MCF 10A (cell line): ENCODE measurements around the gene MED15. TPM values are rescaled to one million over a fixed set of nuclear protein-coding genes. Genes with fewer than 3 reads are reported as not detected.

Source experiments
- BruUV-seq: library from RNA; stranded (reverse); fragments of 400-500 nt; replicated peaks from 2 replicates; lab custom pipeline; 2021; lab: Mats Ljungman, UMichigan
- CTCF ChIA-PET: fragments of 300-600 bp; sonication (Branson Sonifier 250); formaldehyde crosslinking; extraction: SDS; loops from one replicate; lab custom pipeline; 2021; ENCODE audit warnings: antibody characterized with exemption, inconsistent platforms; lab: Yijun Ruan, JAX
- POLR2A ChIA-PET: fragments of 300-600, 350-650 bp; sonication (Branson Sonifier 250); formaldehyde crosslinking; extraction: SDS; loops from one replicate; lab custom pipeline; 2020; ENCODE audit warnings: antibody characterized with exemption, inconsistent platforms; lab: Yijun Ruan, JAX
- DNase-seq: peaks from one replicate; pipeline ENCODE4 v3.0.0-alpha.2; 2018; ENCODE audit not compliant: unreplicated experiment
- H3K27ac Mint-ChIP-seq: one replicate; pipeline ENCODE4 v1.8.0; 2022; ENCODE audit warnings: mild to moderate bottlenecking, low read depth, mixed read lengths; ENCODE audit not compliant: unreplicated experiment
- H3K27me3 Mint-ChIP-seq: one replicate; pipeline ENCODE4 v1.8.0; 2022; ENCODE audit warnings: mixed read lengths; ENCODE audit not compliant: insufficient read depth, unreplicated experiment
- H3K36me3 Mint-ChIP-seq: one replicate; pipeline ENCODE4 v1.8.0; 2022; ENCODE audit warnings: mild to moderate bottlenecking, moderate library complexity, mixed read lengths; ENCODE audit not compliant: insufficient read depth, unreplicated experiment
- H3K4me1 Mint-ChIP-seq: one replicate; pipeline ENCODE4 v1.8.0; 2022; ENCODE audit warnings: mixed read lengths; ENCODE audit not compliant: insufficient read depth, unreplicated experiment
- H3K4me3 Mint-ChIP-seq: one replicate; pipeline ENCODE4 v1.8.0; 2022; ENCODE audit warnings: mild to moderate bottlenecking, moderate library complexity, mixed read lengths; ENCODE audit not compliant: unreplicated experiment
- H3K9me3 Mint-ChIP-seq: one replicate; pipeline ENCODE4 v1.8.0; 2022; ENCODE audit warnings: mixed read lengths; ENCODE audit not compliant: unreplicated experiment
- CTCF ChIP-seq: fragments of 200-600 bp; IDR thresholded peaks from one replicate; pipeline ENCODE4 v1.8.0; 2022; ENCODE audit warnings: antibody characterized with exemption, mild to moderate bottlenecking; ENCODE audit not compliant: unreplicated experiment
- intact Hi-C: fragments of 100-400 bp; cut with micrococcal nuclease; formaldehyde crosslinking; loops from 2 replicates; pipeline ENCODE4 v1.14.1; 2022
- total RNA-seq: library from RNA; stranded (reverse); gene quantifications from 2 replicates; pipeline ENCODE4 v1.2.3, GENCODE V29; 2022

Gene MED15
- total RNA-seq, 1 experiment from 2014 or later = 122 TPM

GRCh38 chr22:20600137-20600673 lies 92.8 kb downstream of the MED15 start:
- no peaks in the 10 kb centered on the region for H3K4me1 Mint-ChIP-seq
- H3K27ac Mint-ChIP-seq = no peak overlapping the region
- intact Hi-C loops = no loop called here
- no peaks in the 10 kb centered on the region for H3K27me3 Mint-ChIP-seq
- ChIA-PET CTCF (interaction anchor here (1.1 kb wide), 1 partner anchor 35 kb away, joined by 3 read pairs; no protein-coding TSS in a partner anchor), POLR2A (no interaction called here)
- no peak for TF ChIP-seq CTCF
- no peaks in the 10 kb centered on the region for H3K36me3 Mint-ChIP-seq
- no TSS peak for BruUV-seq
- H3K9me3 Mint-ChIP-seq = no peaks in the 10 kb centered on the region
- no peak for DNase-seq
- no peak overlapping the region for H3K4me3 Mint-ChIP-seq

- no peaks in the 10 kb centered on the region for H3K27me3 Mint-ChIP-seq
- H3K36me3 Mint-ChIP-seq = no peaks in the 10 kb centered on the region
- CTCF ChIA-PET = interaction anchor here (0.7 to 1.4 kb wide), 4 partner anchors 23 to 183 kb away, joined by 3 to 8 read pairs (median 4); no protein-coding TSS in a partner anchor
- DNase-seq = no peak
- H3K9me3 Mint-ChIP-seq = no peaks in the 10 kb centered on the region
- no peak for TF ChIP-seq CTCF
- POLR2A ChIA-PET = no interaction called here
- no peaks in the 10 kb centered on the region for H3K4me1 Mint-ChIP-seq
- BruUV-seq = no TSS peak
- intact Hi-C loops = no loop called here
- no peak overlapping the region for H3K4me3 Mint-ChIP-seq
- H3K27ac Mint-ChIP-seq = no peak overlapping the region
These were observed 93.9 kb downstream of the MED15 start for GRCh38 chr22:20601308-20601707.

GRCh38 chr22:20602609-20603164 lies 95.3 kb downstream of the MED15 start:
- CTCF ChIA-PET = interaction anchor here (0.6 to 2.6 kb wide), 2 partner anchors 32 to 38 kb away, joined by 3 to 10 read pairs; no protein-coding TSS in a partner anchor
- no peak for TF ChIP-seq CTCF
- intact Hi-C loops = no loop called here

GRCh38 chr22:20604092-20604747 lies 96.8 kb downstream of the MED15 start:
- TF ChIP-seq CTCF = no peak
- no peak for DNase-seq
- H3K36me3 Mint-ChIP-seq = no peaks in the 10 kb centered on the region
- no peak overlapping the region for H3K4me3 Mint-ChIP-seq
- ChIA-PET CTCF (interaction anchor here (0.6 to 2.6 kb wide), 3 partner anchors 39 to 281 kb away, joined by 3 to 10 read pairs (median 3); no protein-coding TSS in a partner anchor), POLR2A (no interaction called here)
- H3K27me3 Mint-ChIP-seq = no peaks in the 10 kb centered on the region
- no peaks in the 10 kb centered on the region for H3K9me3 Mint-ChIP-seq
- no TSS peak for BruUV-seq
- intact Hi-C loops = no loop called here
- H3K4me1 Mint-ChIP-seq = no peaks in the 10 kb centered on the region
- no peak overlapping the region for H3K27ac Mint-ChIP-seq

More at GRCh38 chr22:20602609-20603164, 95.3 kb downstream of the MED15 start:
- Mint-ChIP-seq H3K27ac (no peak overlapping the region), H3K36me3 (no peaks in the 10 kb centered on the region), H3K4me1 (no peaks in the 10 kb centered on the region), H3K9me3 (no peaks in the 10 kb centered on the region), H3K4me3 (no peak overlapping the region), H3K27me3 (no peaks in the 10 kb centered on the region)
- POLR2A ChIA-PET = no interaction called here
- DNase-seq = no peak
- BruUV-seq = no TSS peak
